Measurements from ENCODE around the gene SH3GL1. TPM values are rescaled to one million over a fixed set of nuclear protein-coding genes. Genes with fewer than 3 reads are reported as not detected.

SH3GL1 gene
- total RNA-seq, 1 experiment from 2014 or later = 37.6 TPM

GRCh38 chr19:4371247-4372164 lies 28.8 kb downstream of the SH3GL1 start:
- in situ Hi-C loops (cut with HindIII; ENCODE audit: low pct_unique_long_range_greater_than_20kb, low sequenced_read_pairs) = no loop called here
- DNase-seq (ENCODE audit: low read depth, low spot score) = no peak

DNA sequence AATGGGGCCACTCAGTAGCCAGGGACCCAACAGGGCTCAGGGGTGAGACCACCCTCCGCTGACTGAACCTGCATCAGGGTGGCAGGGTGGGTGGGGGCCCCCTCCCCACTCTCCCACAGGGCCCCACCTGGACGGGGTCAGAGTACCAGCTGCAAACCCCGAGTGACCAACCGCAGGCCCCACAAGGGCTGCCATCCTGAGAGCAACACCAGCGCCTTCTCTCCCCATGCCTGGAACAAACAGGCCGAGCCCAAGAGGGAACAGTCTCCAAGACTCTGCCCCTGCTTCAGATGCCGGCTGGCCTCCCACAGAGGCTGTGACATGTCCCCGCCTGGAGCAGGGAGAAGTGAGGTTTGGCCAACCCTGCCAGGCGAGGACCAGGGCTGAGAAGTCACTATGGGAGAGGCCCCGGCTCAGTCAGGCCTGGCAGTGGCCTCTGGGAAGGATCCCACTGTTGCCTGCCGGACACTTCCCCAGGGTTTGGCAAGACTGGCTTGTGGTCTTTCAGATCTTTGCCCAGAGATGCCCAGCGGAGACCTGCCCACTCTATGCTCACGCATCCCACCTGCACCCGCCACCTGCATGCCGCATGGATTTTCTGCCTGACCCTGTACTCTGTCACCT lies 29.8 kb downstream of the SH3GL1 start:
- in situ Hi-C loops (cut with HindIII; ENCODE audit: low pct_unique_long_range_greater_than_20kb, low sequenced_read_pairs) = no loop called here
- DNase-seq (ENCODE audit: low read depth, low spot score) = no peak

DNA sequence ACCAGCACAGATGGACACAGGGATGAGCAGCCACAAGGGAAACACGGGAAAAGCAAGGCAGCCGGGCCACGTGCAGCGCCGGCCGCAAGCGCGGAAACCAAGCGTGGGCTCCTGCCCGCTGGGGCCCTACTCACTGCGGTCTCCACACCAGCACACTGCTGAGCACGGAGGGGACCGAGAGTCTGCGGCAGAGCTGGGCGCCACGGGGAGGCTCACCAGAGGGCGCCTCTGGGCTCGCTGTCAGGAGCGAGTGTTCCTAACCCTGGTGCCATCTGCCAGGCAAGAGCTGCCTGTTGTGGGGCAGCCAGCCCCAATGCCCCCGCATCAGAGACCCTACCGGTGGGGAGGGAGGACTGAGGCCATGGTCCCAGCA lies 30.5 kb downstream of the SH3GL1 start:
- peak; percentile 39 for DNase-seq (ENCODE audit: low read depth, low spot score)
- in situ Hi-C loops (cut with HindIII; ENCODE audit: low pct_unique_long_range_greater_than_20kb, low sequenced_read_pairs) = no loop called here

DNA sequence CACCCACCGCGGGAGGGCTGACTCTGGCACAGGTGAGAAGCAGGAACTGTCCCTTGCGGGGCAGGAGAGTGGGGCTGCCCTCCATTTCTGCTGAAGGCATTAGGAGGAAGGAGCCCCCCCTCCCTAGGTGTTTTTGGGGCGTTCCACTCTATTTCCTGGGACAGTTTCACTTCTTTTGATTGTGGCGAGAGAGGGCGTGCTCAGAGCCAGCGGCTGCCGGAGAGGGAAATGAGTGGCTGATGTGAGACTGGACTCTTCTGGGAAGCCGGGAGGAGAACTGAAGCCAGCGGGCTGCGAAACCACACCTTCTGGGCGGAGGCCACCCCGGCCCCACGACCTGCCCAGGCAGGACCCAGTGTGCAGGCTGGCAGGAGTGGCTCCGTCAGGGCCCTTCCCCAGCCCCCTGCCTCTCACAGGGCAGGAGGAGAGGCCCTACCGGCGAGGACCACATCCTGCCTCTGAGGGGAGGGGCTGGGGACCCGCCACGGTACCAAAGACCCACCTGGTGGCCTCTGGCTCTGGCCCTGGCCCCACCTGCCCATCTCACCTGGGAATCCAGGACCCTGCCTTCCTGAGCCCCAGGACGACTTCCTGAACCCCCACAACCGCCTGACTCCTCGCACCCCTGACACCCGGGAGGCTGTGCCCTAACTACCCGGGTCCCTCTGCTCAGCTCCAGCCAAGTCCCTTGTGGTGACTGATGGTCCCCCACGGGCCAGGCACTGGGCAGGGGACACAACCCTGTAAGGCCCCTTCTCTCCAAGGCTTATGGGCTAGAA lies 31.0 kb downstream of the SH3GL1 start:
- in situ Hi-C loops (cut with HindIII; ENCODE audit: low pct_unique_long_range_greater_than_20kb, low sequenced_read_pairs) = no loop called here
- DNase-seq (ENCODE audit: low read depth, low spot score) = no peak

- in situ Hi-C loops (cut with HindIII; ENCODE audit: low pct_unique_long_range_greater_than_20kb, low sequenced_read_pairs) = no loop called here
- no peak for DNase-seq (ENCODE audit: low read depth, low spot score)
These were observed 32.1 kb downstream of the SH3GL1 start for GRCh38 chr19:4368128-4368820.

DNA sequence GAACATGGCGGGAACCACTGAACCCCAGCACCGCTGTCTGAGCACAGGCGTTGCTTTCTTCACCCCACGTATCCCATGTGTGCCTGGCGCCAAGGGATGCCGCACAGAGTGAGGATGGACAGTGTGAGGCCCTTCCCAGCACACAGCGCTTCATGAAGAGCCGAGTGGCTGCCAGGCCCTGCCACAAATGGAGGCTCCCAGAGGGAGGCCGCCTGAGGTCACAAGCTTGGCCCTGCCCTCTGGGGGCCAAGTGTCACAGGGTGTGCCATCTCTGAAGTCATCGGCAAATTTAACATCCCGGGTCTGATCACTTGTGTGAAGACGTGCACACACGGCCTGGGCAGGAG lies 32.6 kb downstream of the SH3GL1 start:
- DNase-seq (ENCODE audit: low read depth, low spot score) = no peak
- in situ Hi-C loops (cut with HindIII; ENCODE audit: low pct_unique_long_range_greater_than_20kb, low sequenced_read_pairs) = no loop called here

GRCh38 chr19:4367336-4367723 lies 33.0 kb downstream of the SH3GL1 start:
- DNase-seq (ENCODE audit: low read depth, low spot score) = no peak
- in situ Hi-C loops (cut with HindIII; ENCODE audit: low pct_unique_long_range_greater_than_20kb, low sequenced_read_pairs) = no loop called here

- in situ Hi-C loops (cut with HindIII; ENCODE audit: low pct_unique_long_range_greater_than_20kb, low sequenced_read_pairs) = no loop called here
- DNase-seq (ENCODE audit: low read depth, low spot score) = no peak
These were observed 33.5 kb downstream of the SH3GL1 start for GRCh38 chr19:4366666-4367335.

- in situ Hi-C loops (cut with HindIII; ENCODE audit: low pct_unique_long_range_greater_than_20kb, low sequenced_read_pairs) = no loop called here
- DNase-seq (ENCODE audit: low read depth, low spot score) = no peak
These were observed 34.3 kb downstream of the SH3GL1 start for GRCh38 chr19:4365791-4366665.

DNA sequence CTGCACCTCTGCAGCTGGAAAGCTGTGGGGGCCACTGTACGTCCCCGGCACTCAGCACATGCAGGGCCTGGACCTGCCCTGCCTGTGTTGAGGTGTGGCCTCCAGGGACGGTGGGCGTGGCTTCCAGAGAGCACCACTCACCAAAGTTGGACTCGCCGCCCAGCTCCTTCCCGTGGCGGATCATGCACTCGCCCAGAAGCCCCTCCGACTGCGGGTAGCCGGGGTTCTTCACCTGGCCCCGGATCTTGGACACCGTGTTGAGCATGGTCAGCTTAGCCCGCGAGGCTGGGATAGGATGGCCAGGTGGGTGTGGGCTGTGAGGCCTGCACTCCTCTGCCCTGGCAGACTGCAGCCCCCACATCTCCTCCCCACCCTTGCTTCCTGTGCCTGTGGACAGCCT lies 35.0 kb downstream of the SH3GL1 start:
- DNase-seq (ENCODE audit: low read depth, low spot score) = no peak
- in situ Hi-C loops (cut with HindIII; ENCODE audit: low pct_unique_long_range_greater_than_20kb, low sequenced_read_pairs) = no loop called here

- in situ Hi-C loops (cut with HindIII; ENCODE audit: low pct_unique_long_range_greater_than_20kb, low sequenced_read_pairs) = no loop called here
- DNase-seq (ENCODE audit: low read depth, low spot score) = no peak
These were observed 36.6 kb downstream of the SH3GL1 start for GRCh38 chr19:4363571-4364304.

- in situ Hi-C loops (cut with HindIII; ENCODE audit: low pct_unique_long_range_greater_than_20kb, low sequenced_read_pairs) = no loop called here
- no peak for DNase-seq (ENCODE audit: low read depth, low spot score)
These were observed 37.4 kb downstream of the SH3GL1 start for GRCh38 chr19:4362831-4363545.

GRCh38 chr19:4362101-4362828 lies 38.1 kb downstream of the SH3GL1 start:
- no peak for DNase-seq (ENCODE audit: low read depth, low spot score)
- in situ Hi-C loops (cut with HindIII; ENCODE audit: low pct_unique_long_range_greater_than_20kb, low sequenced_read_pairs) = no loop called here

DNA sequence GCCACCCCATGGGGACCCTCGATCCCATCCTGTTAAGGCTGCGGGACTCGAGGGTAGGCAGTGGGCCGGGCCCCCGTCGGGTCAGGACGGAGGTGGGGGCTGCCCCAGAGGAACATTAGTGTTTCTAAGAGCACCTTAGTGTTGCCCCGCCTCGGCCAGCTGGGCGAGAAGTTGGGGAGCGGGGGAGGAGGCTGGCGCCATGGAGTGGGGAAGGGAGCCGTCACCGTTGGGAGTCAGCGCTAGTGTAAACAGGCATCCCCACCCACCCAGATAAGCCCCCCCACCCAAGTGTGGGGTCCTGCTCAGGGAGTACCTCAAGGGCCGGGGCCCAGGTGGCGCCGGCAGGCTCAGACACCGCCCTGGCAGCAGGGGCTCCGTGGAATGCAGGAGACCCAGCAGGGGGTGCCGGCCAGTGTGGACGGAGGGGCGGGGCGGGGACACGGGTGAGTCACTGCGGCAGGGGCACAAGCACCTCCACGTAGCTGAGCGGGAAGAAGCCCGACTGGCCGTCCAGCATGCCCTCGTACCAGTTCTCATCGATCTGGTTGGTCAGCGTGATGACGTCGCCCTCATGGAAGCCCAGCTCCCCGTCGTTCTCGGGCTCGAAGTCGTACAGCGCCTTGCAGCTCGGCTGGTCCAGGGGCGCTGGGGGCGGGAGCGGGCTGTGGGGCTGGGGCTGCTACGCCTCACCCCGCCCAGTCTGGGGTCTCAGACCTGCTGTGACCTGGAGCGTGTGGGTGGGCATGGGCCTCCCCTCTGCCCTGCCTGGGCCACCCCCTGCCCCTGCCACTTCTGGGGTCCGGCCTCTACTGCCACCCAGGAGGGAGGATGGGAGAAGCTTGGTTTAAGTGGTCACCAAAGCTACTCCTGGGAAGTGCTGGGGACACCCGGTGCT lies 38.9 kb downstream of the SH3GL1 start:
- DNase-seq (ENCODE audit: low read depth, low spot score) = no peak
- in situ Hi-C loops (cut with HindIII; ENCODE audit: low pct_unique_long_range_greater_than_20kb, low sequenced_read_pairs) = no loop called here

Data from SK-MEL-5 (cell line).